NCI-H526 treated with DMSO at 0.1 percent for 48 hours (cell line): ENCODE results near the gene DOK3.

Experiments used
- DNase-seq: peaks from one replicate; lab custom pipeline; 2025; lab: John Stamatoyannopoulos, UW

The DOK3 gene

GRCh38 chr5:177483994-177484901 lies 25.4 kb downstream of the DOK3 start:
- DNase-seq, result no peak

DNA sequence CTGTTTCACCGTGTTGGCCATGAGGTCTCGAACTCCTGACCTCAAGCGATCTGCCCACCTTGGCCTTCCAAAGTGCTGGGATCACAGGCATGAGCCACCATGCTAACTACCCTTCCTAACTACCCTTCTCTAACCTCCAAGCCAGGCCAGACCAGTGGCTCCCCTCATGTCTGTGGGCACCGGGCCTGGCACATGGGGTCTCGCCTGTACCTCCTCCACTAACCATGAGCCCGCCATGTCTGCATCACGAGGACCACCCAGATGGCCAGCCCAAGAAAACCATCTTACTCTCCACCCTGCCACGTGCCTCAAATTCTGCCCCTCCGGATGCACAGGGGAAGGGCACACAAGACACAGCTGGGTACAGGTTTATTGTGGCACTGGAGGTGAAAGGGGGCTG lies 26.6 kb downstream of the DOK3 start:
- DNase-seq, result no peak

DNA sequence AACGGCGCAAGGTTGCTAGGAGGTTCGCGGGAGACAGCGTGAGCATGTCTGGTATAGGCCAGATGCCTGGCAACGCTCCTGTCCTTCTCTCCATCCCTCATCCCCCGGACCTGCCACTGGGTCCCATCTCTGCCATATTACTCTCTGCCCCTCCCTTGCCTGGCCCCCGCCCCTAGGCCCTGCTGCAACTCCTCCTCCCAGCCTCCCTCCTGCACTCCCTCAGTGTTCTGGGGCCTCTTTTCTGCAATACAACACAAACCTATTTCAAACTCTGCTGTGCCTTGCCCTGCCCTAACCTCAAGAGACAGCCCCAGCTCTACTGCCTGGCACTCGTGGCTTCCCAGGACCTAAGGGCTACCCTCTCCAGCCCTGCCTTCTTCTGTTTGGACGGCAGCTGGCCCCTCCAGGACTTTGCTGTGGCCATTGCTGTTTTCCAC lies 27.2 kb downstream of the DOK3 start:
- no peak for DNase-seq

- DNase-seq, result no peak
These were observed 29.9 kb downstream of the DOK3 start for GRCh38 chr5:177479774-177480173.

- DNase-seq, result no peak
These were observed 30.6 kb downstream of the DOK3 start for GRCh38 chr5:177478711-177479646.

DNA sequence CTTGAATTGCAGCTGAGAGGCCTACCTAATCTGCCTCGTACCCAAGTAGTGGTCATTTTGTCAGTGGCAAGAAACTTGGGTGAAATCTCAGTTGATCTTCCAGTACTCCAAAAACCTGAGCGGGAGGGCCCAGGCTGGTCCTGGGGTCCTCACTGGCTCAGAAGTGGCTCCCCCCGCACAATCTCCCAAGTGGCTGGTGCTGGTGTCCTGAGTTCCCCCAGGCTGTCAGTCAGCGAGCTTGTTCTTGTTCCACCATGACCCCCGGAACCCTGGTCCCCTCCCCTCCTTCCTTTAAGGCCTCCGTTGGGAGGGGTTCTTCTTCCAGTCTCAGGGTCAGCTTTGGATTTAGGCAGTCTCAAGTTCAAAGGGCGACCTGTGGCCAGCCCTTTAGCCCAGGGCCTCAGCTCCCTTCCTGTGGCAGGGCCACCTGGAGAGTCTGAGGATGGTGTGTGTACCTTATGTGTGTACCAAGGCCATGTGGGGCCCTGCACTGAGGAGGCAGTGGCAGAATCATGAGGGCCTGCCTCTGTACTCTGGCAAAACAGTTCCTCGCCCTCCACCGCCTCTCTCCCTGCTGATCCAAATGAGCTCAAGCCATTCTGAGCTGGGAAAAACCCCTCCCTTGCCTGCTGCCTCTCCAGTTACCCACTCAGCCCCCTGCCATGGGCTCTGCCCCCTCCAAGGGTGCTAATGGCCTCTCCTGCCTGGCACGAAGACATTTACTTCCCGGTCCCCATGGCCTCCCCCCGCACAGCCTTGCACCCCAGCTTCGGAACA lies 31.7 kb downstream of the DOK3 start:
- DNase-seq, result no peak

DNA sequence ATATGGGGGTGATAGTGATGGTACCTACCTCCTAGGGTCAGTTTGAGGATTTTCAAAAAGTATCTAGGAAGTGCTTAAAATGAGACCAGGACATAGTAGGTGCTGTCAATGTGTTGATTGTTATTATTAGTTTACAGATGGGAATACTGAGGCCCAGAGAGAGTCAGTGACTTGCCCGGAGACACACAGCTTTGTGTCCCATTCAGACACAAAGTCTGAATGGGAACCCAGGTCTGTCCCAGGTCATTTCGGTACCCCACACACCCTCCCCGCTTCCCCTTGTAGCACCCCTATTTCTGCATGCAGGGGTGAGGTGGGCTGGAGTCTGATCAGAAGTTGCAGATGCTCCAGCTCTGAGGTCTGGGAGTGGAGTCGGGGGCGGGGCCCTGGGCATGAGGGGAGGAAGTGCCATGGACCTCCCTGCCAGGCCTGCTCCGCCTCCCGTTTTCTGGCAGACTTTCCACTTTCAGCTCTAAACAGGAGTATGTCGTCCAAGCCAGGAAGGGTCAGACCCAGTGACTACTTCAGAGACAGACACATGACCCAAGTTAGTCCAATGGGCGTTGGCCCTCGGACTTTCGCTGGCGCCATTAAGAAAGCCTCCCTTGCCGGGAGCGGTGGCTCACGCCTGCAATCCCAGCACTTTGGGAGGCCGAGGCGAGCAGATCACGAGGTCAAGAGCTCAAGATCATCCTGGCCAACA lies 32.9 kb downstream of the DOK3 start:
- no peak for DNase-seq

DNA sequence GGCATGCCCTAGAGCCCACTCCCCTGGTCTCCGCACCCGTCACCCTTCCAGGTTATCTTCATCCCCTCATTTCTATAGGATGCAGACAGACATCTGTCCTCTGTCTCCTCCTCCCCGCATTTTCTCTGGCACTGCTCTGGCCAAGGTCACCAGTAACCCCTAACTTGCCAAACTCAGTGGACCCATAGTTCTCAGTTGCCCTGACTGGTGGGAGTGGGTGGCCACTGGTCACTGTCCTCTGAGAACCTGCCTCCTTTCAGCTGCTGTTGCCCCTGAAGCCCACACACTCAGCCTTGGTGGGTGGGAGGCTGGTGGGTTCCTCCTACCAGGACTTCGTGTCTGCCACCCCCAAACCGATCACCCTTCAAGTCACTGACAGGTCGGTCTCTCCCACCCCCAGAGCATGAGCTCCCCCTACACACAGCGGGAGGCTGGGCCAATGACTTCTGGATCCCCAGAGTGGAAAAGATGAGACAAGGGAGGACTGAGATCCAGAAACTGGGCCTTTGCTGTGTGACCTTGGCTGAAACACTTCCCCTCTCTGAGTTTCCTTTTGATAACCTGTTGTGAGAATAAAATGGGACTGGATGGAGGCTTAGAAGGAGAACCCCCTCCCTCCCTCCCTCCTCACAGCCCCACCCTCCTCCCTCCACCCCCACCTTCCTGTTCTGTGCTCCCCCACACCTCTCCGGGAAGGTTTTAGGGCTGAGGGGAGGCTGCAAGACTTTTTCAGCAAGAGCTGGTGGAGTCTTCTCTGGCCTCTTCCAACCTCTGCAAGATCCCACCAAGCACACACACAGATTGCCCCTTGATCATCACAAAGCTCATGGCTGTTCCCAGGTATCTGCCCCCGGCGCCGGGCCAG lies 33.8 kb downstream of the DOK3 start:
- DNase-seq, result no peak

GRCh38 chr5:177474846-177475562 lies 34.6 kb downstream of the DOK3 start:
- DNase-seq, result no peak

GRCh38 chr5:177474002-177474476 lies 35.6 kb downstream of the DOK3 start:
- no peak for DNase-seq

GRCh38 chr5:177473443-177474001 lies 36.1 kb downstream of the DOK3 start, which contains the start of gene DBN1:
TSS of gene DBN1 (minus strand) at chr5:177473634. CDS start at chr5:177473521, 113 bp downstream.
- no peak for DNase-seq

DNA sequence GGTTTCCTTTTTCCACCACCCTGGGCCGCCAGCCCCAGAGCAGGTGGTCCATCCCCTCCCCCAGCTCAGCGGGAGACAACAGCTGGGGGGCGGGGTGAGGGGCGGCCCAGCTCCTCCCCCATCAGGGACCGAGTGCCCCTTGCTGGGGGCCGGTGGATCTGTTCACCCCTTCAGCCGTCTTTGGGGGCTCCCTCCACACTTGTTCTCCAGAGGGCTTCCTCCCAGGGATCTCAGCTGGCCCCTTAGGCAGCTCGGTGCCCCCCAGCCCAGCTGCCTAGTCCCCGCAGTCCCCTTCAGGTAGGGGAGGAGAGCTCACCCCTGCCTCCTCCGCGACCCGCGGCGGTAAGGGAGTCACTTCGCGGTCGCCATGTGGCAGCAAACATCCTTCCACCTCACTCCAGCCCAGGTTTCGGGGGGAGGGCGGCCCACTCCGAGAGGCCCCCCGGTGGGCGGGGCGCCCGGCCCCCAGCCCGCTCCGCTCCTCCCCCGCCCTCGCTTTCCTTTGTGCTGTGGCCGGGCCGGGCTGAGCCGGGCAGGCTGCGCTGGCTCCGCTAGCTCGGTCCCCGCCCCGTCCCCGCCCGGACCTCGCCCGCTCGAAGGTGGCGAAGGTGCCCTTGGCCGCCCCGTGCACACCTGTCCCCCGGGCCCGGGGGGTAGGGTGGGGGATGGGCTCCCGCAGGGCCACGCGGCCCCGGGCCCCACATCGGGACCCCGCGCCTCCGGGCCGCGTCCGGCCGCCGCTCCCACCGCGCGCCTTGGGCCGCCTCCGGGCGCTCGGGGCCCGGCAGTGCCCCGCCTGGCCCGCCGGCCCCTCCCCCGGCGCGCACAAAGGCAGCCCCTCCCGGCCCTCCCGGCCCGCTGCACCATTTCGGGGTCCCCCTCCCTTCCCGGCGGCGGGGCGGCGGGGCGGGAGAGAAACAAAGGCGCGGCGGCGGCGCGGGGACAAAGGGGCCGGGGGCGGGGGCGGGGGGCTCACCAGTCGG lies 36.9 kb downstream of the DOK3 start:
- no peak for DNase-seq

GRCh38 chr5:177471610-177472356 lies 37.8 kb downstream of the DOK3 start:
- DNase-seq, result no peak

DNA sequence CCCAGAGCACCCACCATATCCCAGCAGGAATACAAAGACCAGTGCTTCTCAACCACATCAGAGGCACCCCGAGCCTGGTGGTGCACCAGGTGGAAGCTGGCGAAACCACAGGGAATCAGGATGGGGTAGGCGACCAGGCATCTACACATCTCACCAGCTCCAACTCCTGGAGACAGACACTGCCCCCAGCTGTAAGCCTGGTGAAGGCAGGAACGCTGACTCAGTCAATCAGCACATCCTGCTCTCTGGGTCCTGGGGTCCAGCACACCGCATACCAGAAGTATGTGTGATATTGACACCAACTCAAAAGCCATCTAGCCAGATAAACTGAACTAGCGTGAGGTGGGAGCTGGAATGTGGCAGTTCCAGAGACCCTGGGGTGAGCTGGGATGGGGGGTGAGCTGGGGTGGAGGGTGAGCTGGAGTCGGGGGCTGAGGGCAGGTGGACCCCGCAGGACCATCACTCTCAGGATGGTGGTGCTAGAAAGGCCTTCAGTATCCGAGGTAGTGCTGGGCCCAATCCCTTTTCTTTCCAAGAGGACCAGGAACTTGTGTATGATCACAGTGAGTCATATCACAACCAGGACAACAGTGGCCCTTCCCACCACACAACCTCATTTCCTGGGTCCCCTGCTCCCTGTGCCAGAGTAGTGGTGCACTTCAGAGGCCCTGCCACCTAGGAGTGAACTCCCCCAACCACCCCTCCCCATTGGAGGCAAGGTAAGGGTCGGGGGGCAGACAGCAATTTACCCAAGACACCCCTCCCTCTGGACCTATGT lies 38.7 kb downstream of the DOK3 start:
- DNase-seq, result no peak

- no peak for DNase-seq
These were observed 39.7 kb downstream of the DOK3 start for GRCh38 chr5:177469750-177470525.
